Measurements from ENCODE around the gene TRUB1.

- TF ChIP-seq CTCF (conservative IDR thresholded peaks at IDR 0.05) (no peak), EZH2 (IDR thresholded peaks at IDR 0.05; ENCODE audit: low read depth) (no peak)
These were observed 88.7 kb downstream of the TRUB1 start for GRCh38 chr10:115026746-115027140.

All from PC-9 (cell line).